NCI-H187 (cell line): ENCODE measurements around the gene KRT1.
"Not testable (repeated sequence)": the region's sequence is repeated elsewhere in the genome, so short reads cannot be mapped to it uniquely, and the experiment has no call there.

ENCODE experiments used
- DNase-seq, 2 experiments: peaks; one replicate each; lab custom pipeline; 2025; lab: John Stamatoyannopoulos, UW

Gene KRT1

DNA sequence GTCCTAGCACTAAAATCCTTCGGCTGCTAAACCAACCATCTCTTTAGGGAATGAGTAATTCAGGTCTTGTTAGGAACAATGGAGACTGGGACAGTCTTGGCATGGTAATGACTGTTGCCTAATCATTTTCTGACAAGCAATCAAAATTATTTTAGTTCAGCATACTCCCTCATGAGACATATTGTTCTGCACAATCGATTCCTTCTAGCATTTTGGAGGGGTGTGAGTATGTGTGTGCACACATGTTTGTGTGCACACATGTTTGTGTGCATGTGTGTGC, 2.1 kb upstream of the KRT1 start:
- no peak for DNase-seq

DNA sequence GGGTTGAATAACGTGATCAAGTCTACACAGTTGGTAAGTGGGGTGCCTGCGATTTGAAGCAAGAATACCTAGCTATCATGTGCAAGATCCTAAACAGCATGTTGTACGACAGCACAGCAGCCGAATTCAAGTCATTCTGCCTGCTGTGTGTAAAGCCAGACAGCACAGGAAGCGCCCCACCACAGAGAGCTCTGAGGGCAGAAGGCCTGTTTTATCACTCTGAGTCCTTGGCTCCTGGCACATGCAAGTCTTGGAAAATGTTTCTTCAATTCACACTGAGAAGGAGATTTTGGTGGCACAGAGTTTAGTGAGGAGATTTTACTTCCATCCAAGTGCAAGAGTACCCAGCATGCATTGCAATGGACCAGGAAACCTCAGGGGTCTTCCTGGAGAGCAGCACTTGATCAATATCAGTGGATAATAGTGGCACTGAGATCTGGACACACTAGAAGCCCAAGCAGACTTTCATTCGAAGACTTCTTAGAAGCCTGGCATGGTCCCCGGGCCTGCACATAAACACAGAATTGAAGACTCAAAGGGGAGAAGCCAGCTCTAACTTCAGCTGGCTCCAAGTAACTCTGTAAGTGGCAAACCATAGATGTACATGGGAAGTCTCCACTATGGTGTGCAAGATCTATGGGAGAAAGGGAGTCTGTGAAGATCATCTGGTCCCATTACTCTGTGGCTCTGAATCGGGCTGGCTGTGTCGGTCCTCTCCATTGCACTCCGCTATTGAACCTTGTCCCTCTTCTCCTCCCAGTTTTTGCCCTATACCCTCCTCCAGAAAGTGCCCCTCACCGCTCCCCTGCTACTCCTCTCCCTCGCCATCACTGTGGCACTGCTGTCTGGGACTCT, 1.5 kb upstream of the KRT1 start:
- DNase-seq, result no peak

DNA sequence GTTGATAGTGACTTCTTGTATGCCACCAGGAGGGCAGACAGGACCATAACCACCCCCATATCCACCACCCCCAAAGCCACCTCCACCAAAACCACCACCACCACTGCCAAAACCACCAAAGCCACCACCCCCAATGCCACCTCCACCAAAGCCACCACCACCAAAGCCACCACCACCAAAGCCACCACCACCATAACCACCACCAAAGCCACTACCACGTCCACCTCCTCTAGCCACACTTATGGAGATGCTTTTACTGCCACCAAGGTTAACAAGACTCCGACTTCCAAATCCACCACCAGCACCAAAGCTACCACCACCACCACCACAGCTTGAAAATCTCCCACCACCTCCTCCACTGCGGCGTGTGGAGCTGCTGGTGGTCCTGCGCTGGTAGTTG, 332 bp downstream of the KRT1 start:
- DNase-seq, result no peak

DNA sequence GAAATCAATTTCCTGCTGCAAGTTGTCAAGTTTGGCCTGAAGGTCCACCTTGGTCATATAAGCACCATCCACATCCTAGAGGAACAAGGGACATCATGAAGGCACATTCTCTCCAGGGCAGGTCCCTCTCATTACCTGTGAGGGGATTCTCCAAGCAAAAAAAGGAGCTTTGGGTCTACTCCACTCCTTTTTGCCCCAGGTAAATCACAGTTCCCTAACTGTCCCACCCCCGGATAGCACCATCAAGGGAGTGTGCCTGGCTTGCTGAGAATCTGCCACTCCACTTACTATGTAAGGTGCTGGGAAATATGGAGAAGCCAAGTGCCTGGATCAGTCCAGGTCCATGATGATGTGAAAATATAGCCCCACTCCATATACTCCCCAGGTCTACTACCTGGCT, 2.5 kb downstream of the KRT1 start:
- no peak for DNase-seq

DNA sequence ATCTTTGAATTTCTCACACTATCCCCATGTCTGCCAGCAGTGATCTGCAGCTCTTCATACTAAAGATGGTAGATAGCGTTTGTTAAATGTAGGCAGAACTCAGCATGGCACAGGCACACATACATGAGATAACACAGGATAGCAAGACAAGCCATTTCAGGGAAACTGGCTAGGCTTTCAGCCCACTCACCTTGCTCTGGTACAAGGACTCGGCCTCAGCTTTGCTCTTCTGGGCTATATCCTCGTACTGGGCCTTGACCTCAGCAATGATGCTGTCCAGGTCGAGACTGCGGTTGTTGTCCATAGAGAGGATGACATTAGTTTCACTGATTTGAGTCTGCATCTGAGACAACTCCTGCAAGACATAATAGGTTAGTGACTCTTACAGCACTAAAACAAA, 3.1 kb downstream of the KRT1 start:
- DNase-seq, result no peak

DNA sequence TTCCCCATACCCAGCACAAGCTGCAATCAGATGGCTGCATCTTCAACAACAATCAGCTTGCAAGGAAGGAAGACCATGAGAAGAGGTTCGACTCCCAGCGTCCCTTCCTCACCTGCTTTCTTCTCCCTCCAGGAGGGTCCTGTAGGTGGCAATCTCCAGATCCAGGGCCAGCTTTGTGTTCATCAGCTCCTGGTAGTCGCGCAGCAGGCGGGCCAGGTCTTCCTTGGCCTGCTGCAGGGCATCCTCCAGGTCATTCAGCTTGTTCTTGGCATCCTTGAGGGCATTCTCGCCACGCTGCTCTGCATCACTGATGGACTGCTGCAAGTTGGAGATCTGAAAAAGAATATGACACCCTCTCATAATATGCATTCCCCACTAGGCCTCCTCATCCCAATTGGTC, 4.0 kb downstream of the KRT1 start:
- DNase-seq, result no peak

DNA sequence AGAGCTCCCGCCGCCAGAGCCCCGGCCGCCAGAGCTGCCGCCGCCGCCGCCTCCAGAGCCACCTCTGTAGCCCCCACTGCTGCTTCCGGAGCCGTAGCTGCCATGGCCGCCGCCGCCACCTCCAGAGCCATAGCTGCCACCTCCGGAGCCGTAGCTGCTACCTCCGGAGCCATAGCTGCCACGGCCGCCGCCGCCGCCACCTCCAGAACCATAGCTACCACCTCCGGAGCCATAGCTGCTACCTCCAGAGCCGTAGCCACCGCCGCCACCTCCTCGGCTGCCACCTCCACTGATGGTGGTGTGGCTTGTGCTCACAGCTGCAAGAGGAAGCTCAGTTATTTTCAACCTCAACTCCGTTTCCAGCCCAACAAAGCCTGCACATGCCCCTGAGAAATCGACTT, 4.9 kb downstream of the KRT1 start:
- no peak for DNase-seq

DNA sequence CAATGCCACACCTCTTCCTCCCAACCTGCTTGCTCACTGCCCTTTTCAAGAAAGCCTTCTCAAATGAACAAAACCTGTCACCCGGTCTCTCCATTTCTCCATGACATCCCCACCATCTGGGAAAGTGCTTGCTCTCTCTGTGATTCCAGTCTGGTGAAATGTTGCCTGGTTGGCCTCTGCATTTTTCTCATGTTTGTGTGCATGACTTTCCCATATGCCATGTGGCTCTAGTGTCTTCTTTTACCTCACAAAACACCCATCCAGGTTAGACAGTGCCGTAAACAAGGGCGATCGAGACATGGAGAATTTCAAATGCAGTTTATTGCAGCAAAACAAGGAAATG, 5.8 kb downstream of the KRT1 start:
- DNase-seq, result no peak

DNA sequence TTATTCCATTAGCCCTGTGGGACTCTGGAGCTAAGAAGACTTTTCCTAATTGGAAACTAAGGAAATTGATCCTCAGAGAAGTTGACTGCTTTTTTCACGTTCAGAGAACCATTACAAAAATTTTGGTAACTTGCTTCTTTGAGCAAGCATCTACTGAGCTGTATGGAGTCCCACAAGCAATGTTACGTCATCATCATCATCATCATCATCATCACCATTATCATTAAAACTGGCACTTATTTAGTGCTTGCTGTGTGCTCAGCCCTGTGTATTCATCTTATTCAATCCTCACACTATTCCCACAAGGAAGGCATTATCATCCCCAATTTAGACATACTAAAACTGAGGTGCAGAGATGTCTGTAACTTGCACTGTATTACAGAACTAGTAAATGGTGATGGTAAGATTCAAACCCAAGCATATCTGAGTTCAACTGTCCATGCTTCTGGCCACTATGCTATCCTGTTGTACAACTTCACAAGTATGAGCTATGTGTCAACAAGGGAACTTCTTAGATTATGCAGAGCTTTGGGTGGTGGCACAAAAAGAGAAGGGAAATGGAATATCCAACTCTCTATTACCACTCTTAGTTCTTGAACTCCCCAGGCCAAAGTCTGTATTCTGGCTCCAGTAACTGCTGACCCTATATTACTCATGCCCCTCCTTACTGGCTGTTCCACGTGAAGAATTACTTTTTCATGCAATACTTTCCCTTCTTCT, 6.3 kb downstream of the KRT1 start:
- DNase-seq, result no peak

DNA sequence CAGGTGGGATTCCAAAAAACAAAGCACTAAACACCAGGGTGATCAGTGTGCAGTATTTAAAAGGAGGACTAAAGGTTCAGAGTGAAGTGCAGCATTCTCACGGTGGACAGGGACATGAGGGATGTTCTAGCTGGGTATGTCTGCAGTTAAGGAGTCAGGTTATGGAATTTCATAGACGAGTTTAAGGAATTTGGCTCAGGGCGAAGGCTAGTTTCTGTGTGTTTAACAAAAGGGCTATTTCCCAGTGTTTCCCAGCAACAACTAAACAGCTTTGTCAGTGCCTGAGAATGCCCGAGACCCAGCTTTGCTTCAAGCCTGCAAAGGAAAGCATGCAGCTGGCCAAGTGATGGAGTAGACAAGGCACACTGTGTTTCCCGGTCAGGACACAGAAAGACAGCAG, 7.0 kb downstream of the KRT1 start:
- DNase-seq, result no peak

DNA sequence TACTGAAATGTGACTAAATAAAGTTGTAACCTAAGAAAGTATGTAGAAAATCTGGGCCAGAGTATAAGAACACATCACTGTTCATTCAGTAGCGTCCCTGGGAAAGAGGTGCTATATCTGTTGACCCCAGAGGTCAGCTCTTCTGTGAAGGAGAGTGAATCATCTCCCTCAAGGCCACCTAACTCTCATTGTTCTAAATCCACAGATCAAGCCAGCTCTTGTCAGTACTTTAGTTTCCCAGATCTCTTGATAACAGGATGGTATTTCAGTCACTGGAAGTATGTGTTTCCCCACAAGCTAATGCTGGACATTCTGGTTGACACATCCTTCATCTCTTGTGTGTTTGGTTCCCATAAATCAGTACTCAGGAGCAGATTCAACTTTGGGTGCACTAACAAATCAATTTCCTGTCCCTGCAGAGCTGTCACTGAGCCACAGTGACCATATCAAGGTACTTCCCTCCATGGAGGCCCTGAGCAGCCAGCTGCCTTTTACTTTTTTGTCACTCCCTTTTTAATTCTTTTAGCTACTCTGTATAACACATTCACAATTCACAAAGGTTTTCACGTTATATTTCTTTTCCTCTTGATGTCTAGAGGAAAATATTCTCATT, 7.8 kb downstream of the KRT1 start:
- DNase-seq, result no peak

DNA sequence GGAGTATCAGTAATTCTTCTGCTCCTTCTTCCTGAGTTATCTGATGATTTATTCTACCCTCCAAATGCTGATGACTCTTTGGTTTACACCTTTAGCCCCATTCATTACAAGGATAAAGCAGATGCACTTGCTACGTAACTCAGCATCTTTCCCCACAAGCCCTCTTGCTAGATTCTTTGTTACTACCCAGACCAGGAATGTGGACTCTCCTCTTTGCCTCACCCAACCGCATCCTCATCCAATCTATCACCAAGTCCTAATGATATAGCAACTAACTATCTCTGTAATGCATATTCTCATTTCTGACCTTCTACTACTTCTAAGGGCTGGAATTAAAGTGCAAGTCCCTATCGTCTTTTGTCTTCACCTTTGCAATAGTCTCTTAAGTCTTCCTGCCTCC, 9.2 kb downstream of the KRT1 start:
- DNase-seq, result no peak

DNA sequence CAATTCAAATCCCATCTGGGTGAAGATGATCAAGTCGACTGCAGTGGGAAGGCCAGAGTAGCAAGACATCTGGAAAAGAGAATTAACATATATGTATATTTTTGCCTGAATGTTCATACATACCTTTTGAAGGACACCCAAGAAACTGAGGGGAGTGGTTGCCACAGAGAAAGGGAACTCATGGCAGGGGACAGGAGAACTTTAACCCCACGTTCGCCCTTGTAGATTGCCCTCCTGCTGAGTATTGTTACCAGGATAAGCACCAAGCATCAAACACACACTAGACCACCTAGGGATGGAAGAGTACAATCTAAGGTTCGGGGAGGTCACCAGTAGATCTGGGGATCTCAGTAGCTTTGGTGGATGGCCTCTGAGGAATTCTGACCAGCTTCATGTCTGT, 9.7 kb downstream of the KRT1 start:
- no peak for DNase-seq

DNA sequence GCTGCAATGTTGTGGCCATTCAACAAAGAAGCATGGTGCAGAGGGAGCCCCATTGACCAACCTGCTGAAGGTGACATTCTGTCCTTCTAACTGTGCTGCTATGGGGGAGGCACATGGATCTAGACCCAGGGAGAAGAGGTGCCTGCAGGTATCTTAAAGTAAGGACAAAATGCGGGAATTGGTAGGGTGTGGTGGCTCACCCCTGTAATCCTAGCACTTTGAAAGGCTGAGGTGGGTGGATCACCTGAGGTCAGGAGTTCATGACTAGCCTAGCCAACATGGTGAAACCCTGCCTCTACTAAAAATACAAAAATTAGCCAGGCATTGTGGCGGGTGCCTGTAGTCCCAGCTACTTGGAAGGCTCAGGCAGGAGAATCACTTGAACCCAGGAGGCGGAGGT, 10.3 kb downstream of the KRT1 start:
- DNase-seq, result not testable (repeated sequence)

DNA sequence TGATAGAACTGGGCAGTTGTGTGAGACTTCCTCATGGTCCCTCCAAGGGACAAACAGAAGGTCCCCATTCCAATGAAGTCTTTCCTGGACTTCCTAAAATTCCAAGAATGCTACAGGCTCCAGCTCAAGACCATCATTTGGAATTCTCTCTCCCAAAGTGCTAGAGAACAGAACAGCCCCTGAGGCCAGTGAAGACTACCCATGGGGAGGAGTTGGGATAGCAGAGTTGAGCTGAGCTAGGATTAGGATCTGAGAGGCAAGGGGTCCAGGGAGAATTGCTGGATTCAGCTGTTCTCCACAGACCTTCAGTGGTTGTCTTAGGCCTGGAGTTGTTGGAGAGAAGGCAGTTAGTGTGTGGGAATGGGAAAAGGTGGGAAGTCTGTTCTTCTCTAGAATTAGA, 10.8 kb downstream of the KRT1 start:
- no peak for DNase-seq

DNA sequence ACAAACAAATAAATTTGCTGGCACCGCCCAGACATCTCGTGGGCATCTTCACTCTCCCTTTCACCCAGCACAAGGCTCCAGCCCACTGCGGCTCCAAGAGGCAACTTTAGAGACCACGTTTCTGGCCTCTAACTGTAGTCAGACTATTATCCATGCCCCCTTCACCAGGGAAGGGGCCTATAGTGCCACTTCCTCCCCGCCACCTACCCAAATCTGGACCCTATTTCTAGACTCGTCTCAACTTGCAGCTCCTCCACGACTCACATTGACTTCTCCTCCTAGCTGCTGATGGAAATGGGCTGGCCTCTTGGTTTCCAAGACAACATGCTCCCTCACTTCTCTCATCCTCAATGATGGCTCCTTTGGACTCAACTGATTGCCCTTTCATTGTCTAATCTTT, 12.3 kb downstream of the KRT1 start:
- no peak for DNase-seq

DNA sequence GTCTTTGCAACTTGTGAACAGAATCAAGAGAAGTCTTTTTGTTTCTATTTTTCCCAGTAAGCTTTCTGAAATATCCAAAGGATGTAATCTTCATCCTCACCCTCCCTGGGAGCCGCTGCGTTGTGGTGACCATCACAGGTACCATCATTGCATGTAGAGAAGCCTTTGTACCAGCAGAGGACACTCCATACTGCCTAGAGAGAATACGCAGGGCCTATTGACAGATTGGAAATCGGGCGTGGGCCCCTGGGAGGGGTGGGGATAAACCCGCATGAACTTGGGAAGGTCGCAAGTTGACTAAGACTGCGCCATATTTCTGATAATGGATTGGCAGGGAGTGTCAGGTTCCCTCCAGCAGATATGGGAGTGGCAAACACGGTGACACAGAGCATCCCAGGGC, 12.7 kb downstream of the KRT1 start:
- DNase-seq, result no peak

DNA sequence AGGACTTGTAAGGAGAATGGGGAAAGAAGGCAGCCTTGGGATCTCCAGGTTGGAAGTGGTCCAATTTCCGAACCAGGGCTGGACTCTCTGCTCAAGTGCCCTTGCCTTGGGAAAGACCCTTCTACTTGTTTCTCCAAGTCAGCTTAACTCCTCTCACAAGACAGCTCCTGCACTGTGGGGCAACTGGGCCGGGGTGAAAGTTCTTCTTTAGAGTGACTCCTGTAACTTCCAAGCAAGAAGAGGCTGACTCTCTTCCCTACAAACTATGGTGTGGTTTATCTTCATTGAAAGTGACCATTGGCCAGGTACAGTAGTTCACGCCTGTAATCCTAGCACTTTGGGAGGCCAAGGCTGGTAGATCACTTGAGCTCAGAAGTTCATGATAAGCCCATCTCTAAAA, 13.7 kb downstream of the KRT1 start:
- DNase-seq, result no peak

DNA sequence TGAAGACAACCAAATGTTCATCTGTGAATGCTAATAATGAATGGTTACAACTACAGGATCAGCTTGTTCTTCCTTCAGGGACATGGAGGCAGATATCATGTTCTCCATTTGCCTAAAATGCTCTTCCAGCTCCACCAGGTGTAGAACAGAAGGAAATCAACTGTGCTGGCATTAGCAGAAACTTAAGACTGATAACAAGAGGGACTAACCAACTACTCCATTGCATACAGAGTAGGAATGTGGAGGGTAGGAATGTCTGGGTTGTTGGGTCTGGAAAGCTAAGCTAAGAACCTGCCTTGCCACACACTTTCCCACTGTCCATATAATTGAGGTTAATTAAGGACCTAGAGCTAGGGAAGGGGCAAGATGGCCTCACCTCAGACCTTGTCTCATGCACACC, 16.8 kb downstream of the KRT1 start:
- DNase-seq, result no peak

DNA sequence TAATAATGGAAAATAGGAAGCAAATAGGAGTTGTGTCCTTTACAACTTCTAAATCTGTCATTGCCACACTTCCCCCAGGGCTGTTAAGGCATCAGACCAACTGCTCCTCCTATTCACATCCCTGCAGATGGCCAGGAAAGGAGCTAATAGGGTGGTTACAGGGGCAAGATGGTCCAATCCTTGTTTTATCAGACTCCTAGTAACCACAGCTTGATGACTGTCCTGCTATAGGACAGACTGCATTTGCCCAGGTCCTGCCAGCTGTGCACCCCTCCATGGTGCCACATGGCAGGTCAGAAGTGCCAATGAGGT, 17.3 kb downstream of the KRT1 start:
- no peak for DNase-seq

DNA sequence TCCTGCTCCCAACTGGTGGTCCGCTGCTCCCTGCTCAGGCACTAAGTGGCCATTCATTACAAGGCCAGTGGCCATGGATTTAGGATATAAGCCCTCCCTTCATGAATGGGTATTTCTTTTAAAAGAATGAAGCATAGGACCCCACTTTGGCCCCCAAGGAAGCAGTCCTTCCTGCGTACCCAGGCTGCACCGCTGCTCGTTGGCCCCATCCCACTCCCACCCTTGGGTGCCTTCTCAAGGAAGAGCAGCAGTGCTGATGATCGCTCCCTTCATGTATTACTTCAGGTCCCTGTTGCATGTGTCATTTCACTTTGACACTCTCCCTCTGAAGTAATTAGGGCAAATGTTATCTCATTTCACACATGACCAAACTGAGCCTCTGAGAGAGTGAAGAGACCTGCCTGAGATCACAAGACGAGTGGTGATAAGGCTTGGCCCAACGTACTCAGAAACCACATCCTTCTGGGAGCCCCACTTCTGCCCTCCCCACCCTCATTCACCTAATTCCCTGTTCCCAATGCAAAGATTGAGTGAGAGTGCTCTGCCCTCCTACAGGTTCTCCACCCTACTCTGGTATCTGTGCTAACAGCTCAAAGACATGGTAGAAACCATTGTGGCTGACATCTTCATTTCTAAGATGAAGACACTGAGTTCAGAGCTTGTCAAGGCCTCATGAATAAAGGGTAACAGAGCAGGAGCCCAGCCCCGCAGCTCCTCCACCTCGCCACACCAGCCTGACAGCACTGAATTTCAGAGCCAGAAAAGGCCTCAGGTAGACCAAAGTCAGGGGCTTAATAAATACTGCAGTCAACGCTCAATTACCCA, 17.9 kb downstream of the KRT1 start:
- DNase-seq, result no peak

DNA sequence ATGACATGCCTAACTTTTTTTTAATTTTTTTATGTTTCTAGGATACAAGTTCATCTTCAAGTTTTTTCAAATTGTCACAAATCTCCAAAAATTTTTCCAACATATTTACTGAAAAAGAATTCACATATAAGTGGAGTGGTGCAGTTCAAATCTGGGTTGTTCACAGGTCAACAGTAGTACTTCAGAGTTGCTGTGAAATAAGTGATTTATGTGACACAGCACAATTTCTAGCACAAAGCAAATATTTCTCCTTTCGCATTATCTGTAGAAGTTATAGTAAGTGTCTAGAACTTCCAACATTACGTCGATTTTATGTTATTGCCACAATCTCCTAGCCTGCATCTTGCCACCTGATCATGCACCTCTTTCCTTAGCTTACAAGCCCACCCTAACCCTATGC, 18.5 kb downstream of the KRT1 start:
- DNase-seq, result no peak

DNA sequence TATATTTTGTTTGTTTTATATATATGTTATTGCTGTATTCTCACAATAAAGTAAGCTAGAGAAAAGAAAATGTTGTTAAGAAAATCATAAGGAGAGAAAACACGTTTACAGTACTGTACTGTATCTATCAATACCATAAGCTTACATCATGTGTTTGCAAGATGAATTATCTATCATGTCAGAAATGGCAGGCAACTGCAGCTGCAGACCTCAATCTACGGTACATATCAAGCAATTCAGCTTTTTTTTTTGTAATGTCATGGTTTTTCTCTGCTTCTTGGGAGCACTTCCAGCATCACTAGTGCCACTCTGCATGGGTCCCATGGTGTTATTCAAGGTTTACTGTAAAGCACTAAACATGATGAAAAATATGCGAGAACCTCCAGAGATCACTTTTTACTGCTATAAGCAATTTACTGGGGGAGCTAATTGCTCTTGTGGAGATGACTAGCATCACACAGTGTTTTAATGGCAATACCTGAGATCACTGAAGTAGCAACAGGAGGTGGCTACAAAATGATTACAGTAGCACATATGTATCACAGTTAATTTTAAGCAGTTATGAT, 19.2 kb downstream of the KRT1 start:
- DNase-seq, result no peak
